ENCODE measurements around the gene PARP3.

The PARP3 gene

DNA sequence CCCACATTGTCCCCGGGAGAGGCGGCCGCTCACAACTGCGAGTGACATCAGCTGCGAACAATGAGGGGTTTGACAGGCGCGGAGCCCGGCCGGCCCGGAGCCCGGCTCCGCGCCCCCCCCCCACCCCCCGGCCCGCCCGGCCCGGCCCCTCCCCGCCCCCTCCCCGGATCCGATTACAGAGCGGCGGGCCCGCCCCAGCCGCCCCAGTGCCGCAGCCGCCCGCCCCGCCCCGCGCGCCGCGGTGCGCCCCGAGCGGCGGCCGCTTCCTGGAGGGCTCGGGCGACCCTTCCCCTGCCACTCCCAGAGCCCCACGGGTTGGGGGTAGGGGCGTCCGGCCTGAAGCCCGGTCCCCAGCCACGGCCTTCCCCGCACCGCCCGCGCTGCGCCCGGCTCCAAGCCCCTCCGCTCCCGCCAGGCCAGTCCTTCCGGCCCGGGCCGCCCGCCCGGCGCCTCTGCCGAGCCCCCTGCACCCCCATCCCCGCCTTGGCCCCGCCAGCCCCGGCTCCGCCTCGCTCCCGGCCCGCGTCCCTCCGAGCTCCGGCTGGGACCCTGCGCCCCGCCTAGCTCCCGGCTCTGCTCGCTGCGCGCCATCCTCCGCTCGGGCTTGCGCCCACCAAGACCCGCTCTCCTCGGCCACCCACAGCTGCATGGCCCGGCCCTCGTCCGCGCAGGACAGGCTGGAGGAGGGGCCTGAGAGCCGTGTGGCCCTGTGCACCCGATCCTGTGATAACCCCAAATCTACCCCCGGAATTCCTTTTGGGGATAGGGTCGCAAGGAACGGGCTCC lies 25.4 kb downstream of the PARP3 start, which contains the start of gene PCBP4:
PCBP4 (minus strand) TSS at position 71 of the 786 bp plus-strand sequence. CDS start 6,214 bp downstream, outside the sequence.
- TF ChIP-seq, protein P1, sequence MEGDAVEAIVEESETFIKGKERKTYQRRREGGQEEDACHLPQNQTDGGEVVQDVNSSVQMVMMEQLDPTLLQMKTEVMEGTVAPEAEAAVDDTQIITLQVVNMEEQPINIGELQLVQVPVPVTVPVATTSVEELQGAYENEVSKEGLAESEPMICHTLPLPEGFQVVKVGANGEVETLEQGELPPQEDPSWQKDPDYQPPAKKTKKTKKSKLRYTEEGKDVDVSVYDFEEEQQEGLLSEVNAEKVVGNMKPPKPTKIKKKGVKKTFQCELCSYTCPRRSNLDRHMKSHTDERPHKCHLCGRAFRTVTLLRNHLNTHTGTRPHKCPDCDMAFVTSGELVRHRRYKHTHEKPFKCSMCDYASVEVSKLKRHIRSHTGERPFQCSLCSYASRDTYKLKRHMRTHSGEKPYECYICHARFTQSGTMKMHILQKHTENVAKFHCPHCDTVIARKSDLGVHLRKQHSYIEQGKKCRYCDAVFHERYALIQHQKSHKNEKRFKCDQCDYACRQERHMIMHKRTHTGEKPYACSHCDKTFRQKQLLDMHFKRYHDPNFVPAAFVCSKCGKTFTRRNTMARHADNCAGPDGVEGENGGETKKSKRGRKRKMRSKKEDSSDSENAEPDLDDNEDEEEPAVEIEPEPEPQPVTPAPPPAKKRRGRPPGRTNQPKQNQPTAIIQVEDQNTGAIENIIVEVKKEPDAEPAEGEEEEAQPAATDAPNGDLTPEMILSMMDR (IDR thresholded peaks at IDR 0.05; ENCODE audit: low read depth, low read length, missing control alignments), result no peak
- no peak for DNase-seq (ENCODE audit: low read depth)
- peak within 1 kb of the TSS; percentile 63 for H3K4me3 ChIP-seq (ENCODE audit: low read depth, low read length)

DNA sequence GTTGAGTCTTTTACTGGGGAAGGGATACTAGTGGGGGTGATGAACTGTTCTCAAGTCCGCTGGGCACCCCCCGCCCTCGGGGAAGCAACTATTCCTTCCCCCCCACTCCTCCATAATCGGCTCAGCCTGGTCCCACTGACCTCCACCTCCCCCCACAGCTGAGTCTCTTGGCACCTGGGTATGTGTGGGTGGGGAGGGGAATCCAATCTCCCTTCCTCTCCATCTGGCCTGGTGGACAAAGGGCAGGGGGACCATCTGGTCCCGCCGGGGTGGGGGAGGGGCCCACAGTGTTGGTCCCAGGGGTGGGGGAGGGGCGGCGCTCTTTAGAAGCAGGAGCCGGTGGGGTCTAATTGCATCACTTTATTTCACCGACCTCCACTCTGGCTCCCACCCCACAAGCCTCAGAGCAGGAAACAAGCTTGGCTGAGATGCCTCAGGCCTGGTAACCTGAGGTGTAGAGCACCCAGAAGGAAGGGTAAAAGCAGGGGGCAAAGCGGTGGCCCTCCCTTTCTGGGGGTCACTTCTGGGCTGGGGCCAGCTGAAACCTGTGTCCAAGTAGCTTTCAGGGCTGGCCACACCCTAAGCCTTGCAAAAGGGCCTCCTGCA lies 26.1 kb downstream of the PARP3 start:
- TF ChIP-seq, protein P1 (IDR thresholded peaks at IDR 0.05; ENCODE audit: low read depth, low read length, missing control alignments), result no peak
- no peak for DNase-seq (ENCODE audit: low read depth)
- H3K4me3 ChIP-seq (ENCODE audit: low read depth, low read length), result peak overlapping the region; percentile 63

- DNase-seq (ENCODE audit: low read depth), result no peak
- H3K4me3 ChIP-seq (ENCODE audit: low read depth, low read length), result no peak overlapping the region
- TF ChIP-seq, protein P1 (IDR thresholded peaks at IDR 0.05; ENCODE audit: low read depth, low read length, missing control alignments), result no peak
Observed at GRCh38 chr3:51968883-51969678, 26.9 kb downstream of the PARP3 start.

DNA sequence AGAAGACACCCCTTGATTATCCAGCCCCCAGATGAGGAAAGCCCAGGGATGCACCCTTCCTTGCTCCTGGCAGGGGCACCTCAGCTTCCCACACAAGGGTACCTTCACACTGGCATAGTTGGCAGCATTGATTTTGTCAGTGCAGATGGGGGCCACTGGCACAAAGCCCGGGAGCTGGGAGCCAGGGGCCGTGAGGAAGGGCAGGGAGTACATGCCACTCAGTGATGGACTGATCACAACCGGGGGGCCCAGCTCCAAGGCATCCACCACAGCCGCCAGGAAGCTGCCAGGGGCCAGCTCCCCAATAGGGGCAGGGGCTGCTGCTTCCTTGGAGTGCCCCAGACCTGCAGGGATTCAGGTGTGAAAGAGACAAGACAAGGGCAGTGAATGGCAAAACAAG lies 27.7 kb downstream of the PARP3 start:
- H3K4me3 ChIP-seq (ENCODE audit: low read depth, low read length), result no peak overlapping the region
- no peak for DNase-seq (ENCODE audit: low read depth)
- TF ChIP-seq, protein P1 (IDR thresholded peaks at IDR 0.05; ENCODE audit: low read depth, low read length, missing control alignments), result no peak

- no peak overlapping the region for H3K4me3 ChIP-seq (ENCODE audit: low read depth, low read length)
- DNase-seq (ENCODE audit: low read depth), result no peak
- TF ChIP-seq, protein P1 (IDR thresholded peaks at IDR 0.05; ENCODE audit: low read depth, low read length, missing control alignments), result no peak
Observed at GRCh38 chr3:51970606-51971300, 28.6 kb downstream of the PARP3 start.

- no peak overlapping the region for H3K4me3 ChIP-seq (ENCODE audit: low read depth, low read length)
- TF ChIP-seq, protein P1 (IDR thresholded peaks at IDR 0.05; ENCODE audit: low read depth, low read length, missing control alignments), result no peak
- no peak for DNase-seq (ENCODE audit: low read depth)
Observed at GRCh38 chr3:51971350-51971749, 29.2 kb downstream of the PARP3 start.
